ENCODE data around the gene EFEMP1. TPM values are rescaled to one million over a fixed set of nuclear protein-coding genes. Genes with fewer than 3 reads are reported as not detected.

EFEMP1 gene, protein sequence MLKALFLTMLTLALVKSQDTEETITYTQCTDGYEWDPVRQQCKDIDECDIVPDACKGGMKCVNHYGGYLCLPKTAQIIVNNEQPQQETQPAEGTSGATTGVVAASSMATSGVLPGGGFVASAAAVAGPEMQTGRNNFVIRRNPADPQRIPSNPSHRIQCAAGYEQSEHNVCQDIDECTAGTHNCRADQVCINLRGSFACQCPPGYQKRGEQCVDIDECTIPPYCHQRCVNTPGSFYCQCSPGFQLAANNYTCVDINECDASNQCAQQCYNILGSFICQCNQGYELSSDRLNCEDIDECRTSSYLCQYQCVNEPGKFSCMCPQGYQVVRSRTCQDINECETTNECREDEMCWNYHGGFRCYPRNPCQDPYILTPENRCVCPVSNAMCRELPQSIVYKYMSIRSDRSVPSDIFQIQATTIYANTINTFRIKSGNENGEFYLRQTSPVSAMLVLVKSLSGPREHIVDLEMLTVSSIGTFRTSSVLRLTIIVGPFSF
- 10,451 and 12,229 TPM in 2 replicates for total RNA-seq

- DNase-seq, result peak; percentile 79
These were observed at the start of gene EFEMP1 for GRCh38 chr2:55923091-55923981. Gene EFEMP1, minus strand, starts transcription at chr2:55923782. Its CDS starts 1,342 bp downstream, at chr2:55922440.

- DNase-seq, result no peak
These were observed 46.9 kb upstream of the EFEMP1 start for GRCh38 chr2:55970500-55970899.

GRCh38 chr2:55968941-55969340, 45.4 kb upstream of the EFEMP1 start:
- no peak for DNase-seq

- DNase-seq, result peak; percentile 84
These were observed 43.0 kb upstream of the EFEMP1 start for GRCh38 chr2:55966401-55967118.

- peak; percentile 92 for DNase-seq
These were observed 42.4 kb upstream of the EFEMP1 start for GRCh38 chr2:55965966-55966365.

DNA sequence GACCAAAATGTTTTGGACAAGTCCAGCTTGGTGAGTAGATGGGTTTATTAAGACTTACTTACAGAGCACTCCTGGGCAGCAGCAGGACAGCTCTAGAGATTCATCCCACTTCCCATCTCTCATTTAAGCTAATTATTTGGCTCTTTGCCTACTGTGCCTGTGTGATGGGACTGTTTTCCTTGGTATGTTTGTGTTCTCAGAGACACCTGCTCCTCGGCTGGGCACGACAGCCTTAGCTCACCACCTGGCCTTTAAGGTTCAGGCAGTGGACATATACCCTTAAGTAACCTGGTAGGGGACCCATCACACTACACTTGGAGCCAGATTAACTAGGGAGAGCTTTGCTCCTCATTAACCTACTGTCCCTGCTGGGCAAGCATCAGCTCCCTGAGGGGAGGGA, 41.7 kb upstream of the EFEMP1 start:
- DNase-seq, result peak; percentile 70

DNA sequence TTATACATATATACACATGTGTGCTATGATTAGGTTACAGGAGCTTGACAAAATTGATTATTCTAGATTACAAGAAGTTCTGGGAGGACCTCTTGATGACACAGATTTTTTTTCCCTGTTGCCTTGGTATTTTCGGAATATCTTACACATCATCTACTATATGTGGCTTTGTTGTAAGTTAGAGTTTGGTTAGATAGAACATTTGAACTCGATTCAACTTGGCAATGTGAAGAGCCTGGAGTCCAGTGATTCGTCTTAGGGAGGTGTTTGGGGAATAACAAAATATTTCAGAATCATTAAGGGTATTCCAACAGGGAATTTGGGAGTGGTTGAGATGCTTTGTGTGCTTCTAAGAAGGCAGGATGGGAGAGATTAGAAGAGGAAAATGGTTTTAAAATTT, 39.3 kb upstream of the EFEMP1 start:
- peak; percentile 17 for DNase-seq

GRCh38 chr2:55961318-55961911, 37.8 kb upstream of the EFEMP1 start:
- peak; percentile 85 for DNase-seq

GRCh38 chr2:55958756-55959155, 35.2 kb upstream of the EFEMP1 start:
- DNase-seq, result no peak

DNA sequence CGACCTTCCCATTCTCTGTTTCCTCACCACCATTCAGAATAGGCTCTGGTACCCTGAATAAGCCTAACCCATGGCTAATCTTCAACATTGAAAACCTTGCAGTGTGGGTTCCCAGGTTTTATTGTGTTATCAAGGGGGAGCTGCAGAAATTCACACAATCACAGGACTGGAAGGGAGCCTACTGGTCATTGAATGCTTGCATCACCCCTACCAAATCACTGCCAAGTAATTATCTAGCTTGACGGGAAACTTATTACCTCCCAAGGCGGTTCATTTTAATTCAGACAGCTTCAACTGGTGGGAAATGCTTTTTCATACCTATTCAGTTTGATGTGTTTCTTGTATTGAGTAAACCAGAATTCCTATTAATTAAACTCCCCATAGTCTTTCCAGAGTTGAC, 33.6 kb upstream of the EFEMP1 start:
- peak; percentile 47 for DNase-seq

DNA sequence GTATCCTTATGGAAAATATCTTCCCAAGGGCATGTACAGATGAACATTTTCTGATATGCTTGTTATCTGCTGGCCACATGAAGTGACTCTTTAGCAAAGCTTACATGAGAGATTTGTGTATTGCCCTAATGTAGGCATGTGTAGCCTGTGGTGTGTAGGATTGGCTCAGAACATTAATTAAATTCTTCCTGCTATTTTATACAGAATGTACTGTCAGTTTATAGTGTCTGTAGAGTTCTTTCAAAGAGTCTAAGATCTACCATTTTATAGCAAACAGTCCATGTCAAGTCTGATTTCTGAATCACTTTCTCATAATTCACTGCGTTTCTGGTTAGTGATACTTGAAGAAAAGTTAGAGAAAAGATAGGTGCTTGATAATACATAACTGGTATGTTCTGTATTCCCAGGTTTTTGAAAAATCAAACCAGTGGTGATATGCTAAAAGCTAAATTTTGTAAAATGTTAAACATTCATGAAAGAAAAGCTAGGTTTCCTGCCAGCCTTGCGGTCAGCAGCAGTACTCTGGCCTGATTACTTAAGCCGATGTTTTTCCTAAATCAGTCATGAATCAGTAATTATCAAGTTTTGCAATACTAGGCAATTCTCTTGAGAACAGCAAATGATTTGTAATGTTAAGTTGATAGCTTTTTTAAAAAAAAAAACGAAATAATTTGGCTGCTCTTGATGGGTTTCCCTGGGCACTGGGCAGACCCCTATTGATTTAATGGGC, 30.9 kb upstream of the EFEMP1 start:
- DNase-seq, result peak; percentile 51

DNA sequence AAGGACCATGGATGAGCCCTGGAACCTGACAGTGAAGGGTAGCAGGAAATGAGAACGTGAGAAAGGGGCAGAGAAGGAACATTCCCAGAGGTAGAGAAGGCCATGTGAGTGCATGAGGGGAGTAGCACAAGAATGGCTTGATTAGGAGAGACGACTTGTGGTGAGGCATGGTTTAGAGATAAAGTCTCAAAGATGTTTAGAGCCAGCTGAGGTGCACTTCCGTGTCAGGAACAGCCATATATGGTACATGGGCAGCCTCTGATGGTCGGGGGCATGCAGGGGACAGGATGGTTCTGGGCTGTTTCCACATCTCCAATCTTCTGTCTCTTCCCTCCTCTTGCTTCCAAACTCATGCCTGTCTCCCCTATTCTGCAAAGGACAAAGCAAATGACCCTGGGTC, 28.8 kb upstream of the EFEMP1 start:
- peak; percentile 23 for DNase-seq

DNA sequence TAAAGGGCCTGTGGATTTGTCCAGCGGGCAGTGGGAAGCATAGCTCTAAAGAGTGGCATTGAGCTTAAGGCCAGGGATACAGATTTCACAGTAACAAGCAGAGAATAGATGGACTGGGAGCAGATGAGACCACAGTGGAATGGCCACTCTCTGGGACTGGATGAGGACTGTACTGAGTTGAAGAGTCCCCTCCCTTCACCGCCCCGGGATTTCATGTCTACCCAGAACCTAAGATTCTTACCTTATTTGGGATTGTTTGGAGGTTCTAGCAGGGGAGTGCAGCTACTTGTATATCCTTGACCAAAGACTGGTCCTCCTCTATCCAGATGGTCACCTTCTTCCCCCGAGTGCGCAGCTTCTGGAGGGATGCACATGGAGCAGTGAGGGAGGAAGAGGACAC, 28.0 kb upstream of the EFEMP1 start:
- peak; percentile 7 for DNase-seq

GRCh38 chr2:55949613-55950012, 26.0 kb upstream of the EFEMP1 start:
- no peak for DNase-seq

DNA sequence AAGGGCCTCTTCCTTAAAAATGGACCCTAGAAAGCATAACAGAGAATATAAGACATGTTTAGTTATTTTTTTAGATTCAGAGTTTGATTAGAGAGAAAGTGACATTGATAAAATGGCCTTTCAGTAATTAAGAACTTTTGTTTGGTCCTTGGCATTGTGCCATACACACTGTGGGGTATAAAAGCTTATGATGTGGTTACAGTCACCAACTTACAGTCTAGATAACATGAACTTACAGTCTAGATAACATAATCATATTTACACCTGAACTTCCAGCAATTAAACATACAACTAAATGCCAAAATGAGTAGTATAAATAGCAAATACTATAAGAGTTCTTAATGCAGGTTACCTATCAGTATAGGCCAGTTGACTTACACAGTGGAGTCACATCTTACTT, 25.6 kb upstream of the EFEMP1 start:
- peak; percentile 20 for DNase-seq

- DNase-seq, result no peak
These were observed 24.8 kb upstream of the EFEMP1 start for GRCh38 chr2:55948176-55948923.

DNA sequence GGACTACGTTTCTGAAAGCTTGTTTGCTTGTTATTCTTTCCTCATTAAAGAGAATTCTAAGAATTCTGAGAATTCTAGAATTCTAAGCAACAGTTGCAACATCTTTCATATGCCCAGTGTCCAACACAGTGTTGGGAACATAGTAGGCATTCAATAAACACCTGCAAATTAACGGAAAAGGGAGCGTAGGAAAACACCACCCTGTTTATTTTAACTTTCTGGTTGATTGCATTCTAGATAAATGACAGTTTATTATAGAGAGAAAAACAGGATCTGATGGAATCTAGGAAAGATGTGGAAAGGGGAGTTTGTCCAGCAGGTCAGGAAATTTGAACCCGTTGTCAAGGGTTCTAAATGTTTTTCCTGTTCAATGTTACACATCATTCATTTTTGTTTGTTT, 24.2 kb upstream of the EFEMP1 start:
- peak; percentile 58 for DNase-seq

DNA sequence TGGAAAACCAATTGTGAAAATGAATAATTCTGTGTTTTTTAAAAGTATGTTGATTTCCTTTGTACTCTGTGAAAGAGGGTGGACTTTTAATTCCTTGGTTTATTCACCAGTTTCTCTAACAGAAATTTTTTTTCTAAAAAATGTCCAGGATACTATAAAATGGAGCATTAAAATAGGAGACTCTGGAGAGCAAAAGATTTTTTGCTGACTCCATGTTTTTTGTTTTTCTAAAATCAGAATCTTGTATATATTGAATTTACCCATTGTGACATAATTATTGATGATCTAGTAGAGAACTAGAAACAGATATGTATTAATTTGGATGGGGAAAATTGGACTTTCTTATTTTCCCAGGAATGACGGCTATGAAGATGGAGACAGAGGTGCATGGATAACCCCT, 23.2 kb upstream of the EFEMP1 start:
- DNase-seq, result no peak

DNA sequence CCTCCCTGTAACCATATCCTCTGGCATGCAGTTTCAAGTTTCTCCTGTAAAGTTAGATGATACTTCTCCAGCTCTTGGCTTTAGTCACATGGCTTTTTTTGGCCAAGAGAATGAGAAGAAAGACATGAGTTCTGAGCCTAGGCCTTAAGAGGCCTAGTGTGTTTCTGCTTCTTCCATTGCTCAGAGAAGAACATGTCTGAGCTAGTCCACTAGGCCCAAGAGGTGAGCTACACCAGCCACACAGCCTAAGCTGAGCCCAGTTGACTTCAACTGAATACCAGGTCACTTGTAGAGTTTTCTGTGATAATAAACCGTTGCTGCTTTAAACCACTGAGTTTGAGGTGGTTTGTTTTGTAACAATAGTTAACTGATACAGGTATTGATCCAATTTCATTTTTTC, 19.9 kb upstream of the EFEMP1 start:
- DNase-seq, result no peak

DNA sequence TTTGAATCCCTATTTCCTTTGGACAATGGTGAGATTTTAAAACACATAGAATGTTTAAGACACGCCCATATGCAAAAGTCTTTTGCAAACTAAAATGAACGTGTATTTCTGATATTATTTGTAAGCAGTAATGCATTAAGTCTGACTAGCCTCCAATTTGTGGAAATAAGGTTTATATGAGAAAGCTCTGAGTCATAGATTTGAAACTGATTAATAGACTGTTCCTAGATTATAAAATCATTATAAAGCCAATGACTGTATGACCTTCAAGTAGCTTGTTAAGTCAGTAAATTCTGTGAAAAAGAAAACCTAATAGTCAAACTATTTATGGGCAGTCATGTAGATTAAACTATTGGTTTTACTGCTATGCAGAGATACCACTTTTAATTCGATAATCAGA, 12.8 kb upstream of the EFEMP1 start:
- no peak for DNase-seq

- no peak for DNase-seq
These were observed 10.8 kb upstream of the EFEMP1 start for GRCh38 chr2:55934337-55934736.
